ENCODE data around the gene KIFBP.

DNA sequence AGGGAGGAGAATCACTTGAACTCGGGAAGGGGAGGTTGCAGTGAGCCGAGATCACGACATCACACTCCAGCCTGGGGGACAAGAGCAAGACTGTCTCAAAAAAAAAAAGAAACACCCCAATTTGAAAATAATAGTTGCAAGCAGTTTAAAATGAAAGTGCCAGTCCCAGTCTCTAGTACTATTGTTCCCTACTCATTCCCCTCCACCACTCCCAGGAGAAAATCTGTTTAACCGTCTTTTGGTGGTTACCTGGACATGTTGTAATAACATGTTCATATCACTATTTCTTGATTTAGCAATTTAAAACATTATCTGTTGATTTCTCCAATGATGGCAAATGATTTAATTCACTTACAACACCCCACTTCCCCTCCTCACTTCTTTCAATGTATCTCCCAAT, 44.7 kb downstream of the KIFBP start:
- TF ChIP-seq, protein P1, sequence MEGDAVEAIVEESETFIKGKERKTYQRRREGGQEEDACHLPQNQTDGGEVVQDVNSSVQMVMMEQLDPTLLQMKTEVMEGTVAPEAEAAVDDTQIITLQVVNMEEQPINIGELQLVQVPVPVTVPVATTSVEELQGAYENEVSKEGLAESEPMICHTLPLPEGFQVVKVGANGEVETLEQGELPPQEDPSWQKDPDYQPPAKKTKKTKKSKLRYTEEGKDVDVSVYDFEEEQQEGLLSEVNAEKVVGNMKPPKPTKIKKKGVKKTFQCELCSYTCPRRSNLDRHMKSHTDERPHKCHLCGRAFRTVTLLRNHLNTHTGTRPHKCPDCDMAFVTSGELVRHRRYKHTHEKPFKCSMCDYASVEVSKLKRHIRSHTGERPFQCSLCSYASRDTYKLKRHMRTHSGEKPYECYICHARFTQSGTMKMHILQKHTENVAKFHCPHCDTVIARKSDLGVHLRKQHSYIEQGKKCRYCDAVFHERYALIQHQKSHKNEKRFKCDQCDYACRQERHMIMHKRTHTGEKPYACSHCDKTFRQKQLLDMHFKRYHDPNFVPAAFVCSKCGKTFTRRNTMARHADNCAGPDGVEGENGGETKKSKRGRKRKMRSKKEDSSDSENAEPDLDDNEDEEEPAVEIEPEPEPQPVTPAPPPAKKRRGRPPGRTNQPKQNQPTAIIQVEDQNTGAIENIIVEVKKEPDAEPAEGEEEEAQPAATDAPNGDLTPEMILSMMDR (IDR thresholded peaks at IDR 0.05) = no peak
- no peak for TF ChIP-seq POLR2A (IDR thresholded peaks at IDR 0.05)

Data from lower leg skin (tissue), 3 donors.